Activated naive CD4-positive, alpha-beta T cell treated with anti-CD3 and anti-CD28 coated beads, Interleukin-2, amount 50 U/mL, for 72 hours (primary cell): ENCODE data around the gene OR1G1. TPM values are rescaled to one million over a fixed set of nuclear protein-coding genes. Genes with fewer than 3 reads are reported as not detected.
A peak's percentile ranks its signal among the peaks of the same experiment; 100 is the strongest.
"Not testable (repeated sequence)": the region's sequence is repeated elsewhere in the genome, so short reads cannot be mapped to it uniquely, and the experiment has no call there.

ENCODE experiments used
- ATAC-seq, 2 donors: fragments of 150-1000 bp; cut with Tn5 transposase; 2 replicates each; pipeline ENCODE4 v1.10.0; 2021; ENCODE audit warnings: mild to moderate bottlenecking in 2 of 2, moderate library complexity in 2 of 2
- DNase-seq, 2 donors: peaks; one replicate each; pipeline ENCODE4 v3.0.0; 2021 to 2022; ENCODE audit warnings: low spot score in 2 of 2
- H3K27ac Mint-ChIP-seq, 2 donors: one replicate each; pipeline ENCODE4 v1.8.0; 2022; ENCODE audit warnings: mild to moderate bottlenecking in 2 of 2, mixed read lengths in 2 of 2
- H3K36me3 Mint-ChIP-seq, 2 donors: one replicate each; pipeline ENCODE4 v1.8.0; 2022; ENCODE audit warnings: mixed read lengths in 2 of 2
- H3K9me3 Mint-ChIP-seq, 2 donors: one replicate each; pipeline ENCODE4 v1.8.0; 2022; ENCODE audit warnings: mixed read lengths in 2 of 2
- total RNA-seq, 2 donors: library from RNA; stranded (reverse); gene quantifications; one replicate each; pipeline ENCODE4 v1.2.3, GENCODE V29; 2022

Gene OR1G1
- not detected for total RNA-seq

DNA sequence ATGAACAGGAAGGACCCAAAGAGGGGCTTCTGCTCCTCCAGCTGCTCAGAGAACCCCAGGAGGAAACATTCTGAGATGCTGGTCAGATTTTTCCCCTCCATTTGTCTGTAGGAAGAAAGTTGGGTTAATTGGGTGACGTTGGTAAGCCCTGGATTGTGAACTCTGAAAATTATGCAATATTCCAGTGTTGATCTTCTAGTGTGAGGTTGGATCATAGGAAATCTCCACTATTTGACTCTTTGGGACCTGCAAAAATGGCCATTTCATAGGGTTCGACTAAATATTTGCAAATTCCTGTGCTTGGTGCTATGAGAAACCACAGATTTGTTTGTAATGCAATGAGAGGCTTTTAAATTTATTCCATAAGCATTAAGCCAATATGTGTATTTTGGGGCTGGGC lies at the start of gene OR1G1:
Gene OR1G1 (minus strand): TSS at position 101 of the 400 bp plus-strand sequence. CDS start 0 bp downstream, at position 101.
- H3K9me3 Mint-ChIP-seq, result no peaks in the 10 kb centered on the region
- H3K36me3 Mint-ChIP-seq, result no peaks in the 10 kb centered on the region
- ATAC-seq (no peak), DNase-seq (no peak)
- H3K27ac Mint-ChIP-seq, result peak within 1 kb of the TSS in 1 of 2 donors; percentile 32

DNA sequence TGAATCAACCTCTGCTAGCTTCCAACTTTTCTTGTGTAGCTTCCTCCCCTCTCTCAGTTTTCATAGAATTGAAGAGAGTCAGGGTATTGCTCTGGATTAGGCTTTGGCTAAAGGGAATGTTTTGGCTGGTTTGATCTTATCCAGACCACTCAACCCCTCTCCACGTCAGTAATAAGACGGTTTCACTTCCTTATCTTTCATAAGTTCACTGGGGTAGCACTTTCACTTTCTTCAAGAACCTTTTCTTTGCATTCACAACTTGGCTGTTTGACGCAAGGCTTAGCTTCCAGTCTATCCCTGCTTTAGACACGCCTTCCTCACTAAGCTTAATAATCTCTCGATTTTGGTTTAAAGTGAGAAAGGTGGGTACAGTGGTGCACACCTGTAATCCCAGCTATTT lies 40.2 kb upstream of the OR1G1 start:
- Mint-ChIP-seq H3K36me3 (peaks cover 0 to 16% of the 10 kb centered on the region in 2 donors), H3K27ac (no peak overlapping the region), H3K9me3 (peaks cover 7 to 10% of the 10 kb centered on the region in 2 donors)
- ATAC-seq (no peak), DNase-seq (no peak)

DNA sequence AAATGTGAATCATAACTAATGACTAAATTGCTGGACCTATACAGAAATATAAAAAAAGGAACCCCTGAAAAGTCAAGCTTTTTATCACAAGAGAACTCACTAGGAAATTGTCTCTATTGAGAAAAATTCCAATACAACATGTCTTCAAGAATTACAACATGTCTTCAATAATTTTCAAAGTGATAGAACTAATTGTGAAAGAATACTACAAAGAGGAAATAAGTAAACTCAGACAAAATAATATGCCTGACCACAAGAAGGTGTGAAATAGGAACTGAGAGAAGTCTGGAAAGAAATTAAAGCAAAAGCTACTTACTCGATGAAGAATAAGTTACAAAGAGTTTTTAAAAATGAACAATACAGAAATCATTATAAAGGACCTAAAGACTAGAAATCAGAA lies 29.9 kb upstream of the OR1G1 start:
- H3K27ac Mint-ChIP-seq, result no peak overlapping the region
- ATAC-seq (no peak), DNase-seq (no peak)
- no peaks in the 10 kb centered on the region for H3K9me3 Mint-ChIP-seq
- H3K36me3 Mint-ChIP-seq, result no peaks in the 10 kb centered on the region

DNA sequence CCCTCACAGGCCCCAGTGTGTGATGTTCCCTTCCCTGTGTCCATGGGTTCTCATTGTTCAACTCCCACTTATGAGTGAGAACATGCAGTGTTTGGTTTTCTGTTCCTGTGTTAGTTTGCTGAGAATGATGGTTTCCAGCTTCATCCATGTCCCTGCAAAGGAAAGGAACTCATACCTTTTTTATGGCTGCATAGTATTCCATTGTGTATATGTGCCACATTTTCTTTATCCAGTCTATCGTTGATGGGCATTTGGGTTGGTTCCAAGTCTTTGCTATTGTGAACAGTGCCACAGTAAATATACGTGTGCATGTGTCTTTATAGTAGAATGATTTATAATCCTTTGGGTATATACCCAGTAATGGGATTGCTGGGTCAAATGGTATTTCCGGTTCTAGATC lies 10.1 kb upstream of the OR1G1 start:
- not testable (repeated sequence) for ATAC-seq, H3K27ac Mint-ChIP-seq, H3K36me3 Mint-ChIP-seq, H3K9me3 Mint-ChIP-seq, DNase-seq

DNA sequence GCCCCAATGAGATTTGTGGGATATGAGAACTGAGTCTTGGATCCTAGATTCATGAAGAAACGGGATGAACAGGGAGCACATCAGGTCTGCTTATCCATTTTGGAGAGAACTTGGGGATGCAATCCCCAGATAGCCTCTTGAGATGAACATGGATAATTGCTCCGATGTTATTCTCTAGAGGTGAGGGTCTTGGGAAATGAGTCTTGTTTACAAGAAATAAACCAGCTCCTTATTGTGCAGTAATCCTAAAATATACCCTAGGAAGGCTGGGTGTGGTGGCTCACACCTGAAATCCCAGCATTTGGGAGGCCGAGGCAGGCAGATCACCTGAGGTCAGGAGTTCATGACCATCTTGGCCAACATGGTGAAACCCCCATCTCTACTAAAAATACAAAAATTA lies 23.0 kb downstream of the OR1G1 start, which contains the start of gene OR1D2:
Gene OR1D2 (minus strand): TSS at position 101 of the 400 bp plus-strand sequence. CDS start 11,426 bp downstream, outside the sequence.
- Mint-ChIP-seq H3K27ac (no peak within 1 kb of the TSS), H3K9me3 (peaks cover 17 to 19% of the 10 kb centered on the region in 2 donors), H3K36me3 (peaks cover 0 to 18% of the 10 kb centered on the region in 2 donors)
- ATAC-seq, result no peak
- no peak for DNase-seq

Other genes with a start within 250 kb of the OR1G1 start
- gene OR1D5, start 63.9 kb downstream of the OR1G1 start, total RNA-seq, result not detected
- not detected for gene OR1D2, start 23.1 kb downstream of the OR1G1 start, total RNA-seq
- not detected for gene OR1A2, start 70.0 kb upstream of the OR1G1 start, total RNA-seq
- not detected for gene OR1A1, start 80.1 kb upstream of the OR1G1 start, total RNA-seq
- under 1 TPM in 1 of 2 donors, not detected in 1; 0.25 TPM for gene OR3A1, start 170.8 kb upstream of the OR1G1 start, total RNA-seq